NCI-H526 treated with DMSO at 0.1 percent for 48 hours (cell line): ENCODE data around the gene PPARA.
A peak's percentile ranks its signal among the peaks of the same experiment; 100 is the strongest.

Source experiments
- DNase-seq: peaks from one replicate; lab custom pipeline; 2025; lab: John Stamatoyannopoulos, UW

Gene PPARA

DNA sequence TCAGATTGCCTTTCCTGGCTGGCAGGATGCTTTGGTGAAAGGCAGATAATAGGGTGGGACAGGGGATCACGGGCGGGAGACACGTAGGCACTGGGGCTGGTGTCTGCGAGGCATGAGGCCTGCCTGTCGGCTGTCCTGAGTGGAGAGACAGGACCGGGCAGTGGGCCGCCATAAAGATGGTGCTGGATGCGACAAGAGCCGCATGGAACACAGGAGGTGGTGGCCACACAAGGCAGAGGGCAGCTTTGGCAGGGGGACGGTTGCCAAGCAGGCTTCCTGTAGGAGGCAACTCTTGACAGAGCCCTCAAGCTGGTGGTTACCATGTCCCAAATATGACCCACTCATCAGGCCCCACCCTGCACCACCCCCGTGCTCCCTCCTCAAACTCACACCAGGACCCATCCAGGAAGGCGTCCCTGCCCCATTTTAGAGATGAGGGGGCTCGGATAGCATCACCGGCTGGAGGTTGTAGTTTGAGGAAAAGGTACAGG is 4.9 kb upstream of the PPARA start:
- no peak for DNase-seq

DNA sequence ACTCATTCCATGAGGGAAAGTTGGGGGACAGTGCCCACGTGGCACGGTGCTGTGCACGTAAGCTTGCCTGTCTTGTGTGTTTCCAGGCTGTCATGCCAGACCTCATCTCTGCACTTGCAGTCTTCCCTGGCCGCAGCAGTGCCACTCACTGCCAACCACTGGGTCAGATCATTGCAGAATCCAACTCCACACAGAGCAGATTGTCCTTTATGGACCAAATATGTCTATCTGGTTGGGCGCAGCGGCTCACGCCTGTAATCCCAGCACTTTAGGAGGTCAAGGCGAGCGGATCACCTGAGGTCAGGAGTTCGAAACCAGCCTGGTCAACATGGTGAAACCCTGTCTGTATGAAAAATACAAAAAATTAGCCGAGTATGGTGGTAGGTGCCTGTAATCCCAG is 4.4 kb upstream of the PPARA start:
- no peak for DNase-seq

- DNase-seq: no peak
These were observed 4.0 kb upstream of the PPARA start for GRCh38 chr22:46146329-46146728.

GRCh38 chr22:46147061-46147460 is 3.3 kb upstream of the PPARA start:
- no peak for DNase-seq

- no peak for DNase-seq
These were observed 2.7 kb upstream of the PPARA start for GRCh38 chr22:46147471-46148267.

- DNase-seq: no peak
These were observed 2.0 kb upstream of the PPARA start for GRCh38 chr22:46148336-46148735.

GRCh38 chr22:46148816-46149511 is 1.4 kb upstream of the PPARA start:
- DNase-seq: no peak

DNA sequence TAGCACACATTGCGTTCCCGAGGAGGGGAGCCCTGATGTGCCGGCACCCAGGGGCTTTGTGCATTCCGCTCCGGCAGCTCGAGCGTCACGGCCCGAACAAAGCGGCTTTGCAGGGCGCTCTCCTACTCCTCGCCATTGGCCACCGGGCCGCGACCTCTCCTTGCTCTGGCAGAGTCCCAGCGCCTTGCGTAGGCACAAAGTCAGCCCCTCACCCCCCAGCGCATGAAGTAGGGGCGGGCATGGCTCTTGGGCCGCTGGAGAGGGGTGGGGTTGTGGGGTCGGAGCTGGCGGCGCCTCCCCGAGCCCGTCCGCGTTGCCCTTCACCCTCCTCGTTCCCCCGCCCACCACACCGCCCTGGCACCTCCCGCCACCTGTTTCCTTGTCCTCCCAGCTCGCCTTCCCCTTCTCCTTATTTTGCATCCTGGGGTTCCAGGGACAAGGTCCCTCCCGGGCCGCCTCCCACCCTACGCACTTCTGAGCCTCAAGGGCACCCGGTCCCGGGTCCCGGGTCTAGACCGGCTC is 753 bp upstream of the PPARA start:
- DNase-seq: peak; percentile 39

DNA sequence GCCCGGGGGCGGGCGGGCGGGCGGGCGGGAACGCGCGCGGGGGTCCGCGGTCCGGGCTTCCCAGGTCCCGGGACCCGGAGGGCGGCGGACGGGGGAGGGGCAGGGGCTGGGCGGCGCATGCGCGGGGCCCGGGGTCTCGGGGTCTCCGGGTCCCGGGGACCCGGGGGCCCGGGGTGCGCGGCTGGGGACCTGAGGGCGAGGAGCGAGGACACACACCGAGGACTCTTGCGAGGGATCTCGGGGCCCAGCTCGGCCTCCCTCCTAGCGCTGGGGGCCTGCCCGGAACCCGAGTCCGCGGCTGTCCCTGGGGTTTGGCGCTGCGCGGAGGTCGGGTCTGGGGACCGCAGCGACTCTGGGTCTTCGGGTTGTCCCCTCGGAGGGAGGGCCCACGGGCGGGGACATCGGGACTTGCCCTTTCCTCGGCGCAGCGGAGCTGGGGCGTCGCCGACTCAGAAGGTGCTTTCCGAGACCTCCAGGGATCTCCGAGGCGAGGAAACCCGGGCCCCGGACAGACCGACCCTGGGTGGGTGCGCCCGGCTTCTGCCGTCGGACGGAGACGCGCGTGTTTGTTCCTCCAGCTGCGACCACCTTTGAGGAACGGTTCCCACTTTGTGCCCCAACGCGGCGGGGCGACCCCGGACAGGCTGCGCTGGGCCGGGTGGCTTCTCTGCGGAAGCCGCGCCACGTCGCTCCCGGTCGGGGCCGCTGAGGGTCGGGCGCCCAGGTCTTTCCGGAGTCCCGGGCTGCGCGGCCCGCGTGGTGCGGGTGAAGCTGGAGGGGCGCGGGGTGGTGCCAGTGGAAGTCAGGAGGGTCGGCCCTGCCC is 540 bp downstream of the PPARA start:
- no peak for DNase-seq

DNA sequence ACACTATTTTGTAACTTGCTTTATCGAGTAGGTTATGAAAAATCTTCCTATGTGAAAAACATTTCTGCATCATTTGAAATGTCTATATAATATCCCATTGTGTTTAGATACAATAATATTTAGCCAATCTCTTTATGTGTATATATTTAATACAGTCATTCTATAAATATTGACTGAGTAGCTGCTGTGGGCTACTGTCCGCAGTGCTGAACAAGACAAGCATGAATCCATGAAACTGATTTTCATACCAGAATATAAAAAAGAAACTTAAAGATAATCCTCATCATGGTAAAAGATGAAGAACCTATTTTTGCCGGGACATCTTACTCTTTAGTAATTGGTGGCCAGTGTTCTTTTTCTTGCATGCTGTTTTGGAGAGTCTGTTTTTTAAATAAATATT is 3.6 kb downstream of the PPARA start:
- no peak for DNase-seq

- DNase-seq: no peak
These were observed 5.7 kb downstream of the PPARA start for GRCh38 chr22:46156031-46156430.

GRCh38 chr22:46158283-46158682 is 8.0 kb downstream of the PPARA start:
- no peak for DNase-seq

- no peak for DNase-seq
These were observed 8.9 kb downstream of the PPARA start for GRCh38 chr22:46159212-46159611.

DNA sequence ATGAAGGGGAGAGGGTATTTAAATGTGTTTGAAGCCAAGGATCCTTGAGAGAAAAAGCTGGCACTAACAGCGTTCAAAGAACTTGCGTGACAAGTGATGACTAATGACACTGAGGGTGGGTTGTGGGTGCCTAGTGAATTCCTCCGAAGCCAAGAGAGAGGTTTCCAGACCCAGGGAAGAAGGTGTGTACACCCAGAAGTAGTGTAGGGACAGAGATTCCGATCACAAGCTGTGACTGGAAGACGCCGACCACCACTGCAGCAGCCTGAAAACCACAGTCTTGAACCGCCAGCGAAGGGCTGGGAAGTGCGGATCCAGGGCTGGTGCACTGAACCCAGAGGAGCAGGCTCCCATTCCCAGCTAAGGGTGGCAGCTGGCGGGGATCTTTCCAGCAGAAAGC is 9.5 kb downstream of the PPARA start:
- no peak for DNase-seq

GRCh38 chr22:46162285-46162684 is 12.0 kb downstream of the PPARA start:
- no peak for DNase-seq

DNA sequence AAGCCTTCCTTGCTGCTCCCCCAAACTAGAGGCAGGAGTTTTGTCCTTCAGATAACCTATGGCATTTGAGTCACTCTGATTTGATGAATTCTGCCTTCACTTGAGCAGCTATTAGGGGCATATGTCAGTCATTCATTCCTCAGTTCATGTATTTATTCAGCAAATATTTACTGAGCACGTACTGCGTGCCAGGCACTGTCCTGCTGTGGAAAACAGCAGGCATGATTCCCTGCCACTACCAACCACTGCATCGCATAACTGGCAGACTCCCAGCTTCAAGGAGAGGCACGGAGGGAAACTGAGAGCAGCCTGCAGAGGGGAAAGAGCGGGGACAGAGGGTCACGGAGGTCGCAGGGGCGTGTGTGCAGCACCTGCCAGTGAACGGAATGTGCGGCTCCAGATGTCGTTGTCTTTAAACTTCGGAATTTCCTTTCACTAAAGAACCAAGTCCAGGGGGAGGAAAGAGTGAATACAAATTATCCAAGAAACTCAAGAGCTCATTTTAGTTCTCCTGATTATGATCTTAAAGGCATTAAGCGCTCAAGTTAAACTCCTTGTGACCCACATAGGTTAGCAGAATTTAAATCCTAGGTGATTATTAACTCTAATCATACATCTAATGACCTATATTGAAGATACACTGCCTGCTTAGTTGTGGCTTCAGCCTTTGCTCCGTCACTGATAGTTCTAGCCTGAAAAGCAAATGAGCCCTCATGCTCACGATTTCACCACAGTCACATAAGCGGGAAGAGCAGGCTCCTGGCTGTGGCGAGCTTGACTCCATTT is 12.6 kb downstream of the PPARA start:
- DNase-seq: no peak

- DNase-seq: no peak
These were observed 13.2 kb downstream of the PPARA start for GRCh38 chr22:46163557-46163888.

DNA sequence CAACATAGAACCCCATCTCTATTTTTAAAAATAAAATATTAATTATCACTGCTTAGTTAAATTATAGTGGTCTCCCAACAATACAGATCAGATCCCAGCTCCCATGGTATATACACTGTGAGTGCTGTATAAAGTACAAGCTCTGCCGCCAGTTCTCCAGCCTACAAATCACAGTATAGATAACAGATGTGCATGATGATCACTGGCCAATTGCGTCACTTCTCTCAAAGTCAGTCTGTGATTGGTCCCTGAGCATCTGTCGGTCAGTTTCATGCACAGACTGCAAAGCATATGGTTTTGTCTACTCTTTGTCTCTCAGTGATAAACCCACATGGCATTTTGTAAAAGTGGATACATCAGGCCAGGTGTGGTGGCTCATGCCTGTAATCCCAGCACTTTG is 15.7 kb downstream of the PPARA start:
- no peak for DNase-seq

- DNase-seq: no peak
These were observed 19.3 kb downstream of the PPARA start for GRCh38 chr22:46169628-46170027.

- no peak for DNase-seq
These were observed 21.6 kb downstream of the PPARA start for GRCh38 chr22:46171940-46172339.

DNA sequence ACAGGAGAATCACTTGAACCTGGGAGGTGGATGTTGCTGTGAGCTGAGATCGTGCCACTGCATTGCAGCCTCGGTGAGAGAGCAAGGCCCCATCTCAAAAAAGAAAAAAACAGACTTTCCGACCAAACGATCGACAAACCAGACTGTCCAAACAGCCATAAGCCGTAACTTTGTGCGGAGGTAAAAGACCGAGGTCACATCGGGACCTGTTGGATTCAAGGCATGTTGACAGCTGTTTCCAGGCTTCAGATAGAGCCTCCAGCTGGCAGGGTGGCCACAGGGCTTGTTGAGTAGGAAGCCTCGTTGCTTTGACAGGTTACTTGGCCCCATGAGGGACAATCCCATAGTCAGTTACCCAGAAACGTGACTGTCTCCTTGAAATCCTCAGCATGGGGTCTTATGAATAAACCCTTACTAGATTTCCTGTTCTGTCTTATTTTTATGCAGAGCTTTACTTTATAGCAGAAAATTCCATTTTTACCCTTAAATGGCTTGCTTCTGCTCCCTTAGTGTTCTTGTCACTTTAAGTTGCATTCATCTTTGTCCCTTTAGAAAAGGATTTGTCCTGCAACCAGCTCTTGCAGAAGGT is 22.3 kb downstream of the PPARA start:
- DNase-seq: no peak
